ENCODE data around the gene CD8B2. TPM values are rescaled to one million over a fixed set of nuclear protein-coding genes. Genes with fewer than 3 reads are reported as not detected.

CD8B2 gene
- total RNA-seq, 4 donors from 2014 or later = not detected

GRCh38 chr2:106523976-106524665, 37.0 kb downstream of the CD8B2 start:
- Histone ChIP-seq H3K27me3 (no peaks in the 10 kb centered on the region), H3K9me3 (no peaks in the 10 kb centered on the region), H3K4me1 (no peaks in the 10 kb centered on the region), H3K36me3 (no peaks in the 10 kb centered on the region), H3K27ac (no peak overlapping the region), H3K4me3 (no peak overlapping the region)
- no peak for DNase-seq (ENCODE audit: low spot score in 2 of 2)
- 87 to 91% methylated on average over 6 of the region's 6 CpGs for WGBS, 2 donors
- TF ChIP-seq EP300 (IDR thresholded peaks at IDR 0.05) (no peak), POLR2A (IDR thresholded peaks at IDR 0.05) (no peak)
- TF ChIP-seq, protein P1, sequence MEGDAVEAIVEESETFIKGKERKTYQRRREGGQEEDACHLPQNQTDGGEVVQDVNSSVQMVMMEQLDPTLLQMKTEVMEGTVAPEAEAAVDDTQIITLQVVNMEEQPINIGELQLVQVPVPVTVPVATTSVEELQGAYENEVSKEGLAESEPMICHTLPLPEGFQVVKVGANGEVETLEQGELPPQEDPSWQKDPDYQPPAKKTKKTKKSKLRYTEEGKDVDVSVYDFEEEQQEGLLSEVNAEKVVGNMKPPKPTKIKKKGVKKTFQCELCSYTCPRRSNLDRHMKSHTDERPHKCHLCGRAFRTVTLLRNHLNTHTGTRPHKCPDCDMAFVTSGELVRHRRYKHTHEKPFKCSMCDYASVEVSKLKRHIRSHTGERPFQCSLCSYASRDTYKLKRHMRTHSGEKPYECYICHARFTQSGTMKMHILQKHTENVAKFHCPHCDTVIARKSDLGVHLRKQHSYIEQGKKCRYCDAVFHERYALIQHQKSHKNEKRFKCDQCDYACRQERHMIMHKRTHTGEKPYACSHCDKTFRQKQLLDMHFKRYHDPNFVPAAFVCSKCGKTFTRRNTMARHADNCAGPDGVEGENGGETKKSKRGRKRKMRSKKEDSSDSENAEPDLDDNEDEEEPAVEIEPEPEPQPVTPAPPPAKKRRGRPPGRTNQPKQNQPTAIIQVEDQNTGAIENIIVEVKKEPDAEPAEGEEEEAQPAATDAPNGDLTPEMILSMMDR (IDR thresholded peaks at IDR 0.05) = no peak

DNA sequence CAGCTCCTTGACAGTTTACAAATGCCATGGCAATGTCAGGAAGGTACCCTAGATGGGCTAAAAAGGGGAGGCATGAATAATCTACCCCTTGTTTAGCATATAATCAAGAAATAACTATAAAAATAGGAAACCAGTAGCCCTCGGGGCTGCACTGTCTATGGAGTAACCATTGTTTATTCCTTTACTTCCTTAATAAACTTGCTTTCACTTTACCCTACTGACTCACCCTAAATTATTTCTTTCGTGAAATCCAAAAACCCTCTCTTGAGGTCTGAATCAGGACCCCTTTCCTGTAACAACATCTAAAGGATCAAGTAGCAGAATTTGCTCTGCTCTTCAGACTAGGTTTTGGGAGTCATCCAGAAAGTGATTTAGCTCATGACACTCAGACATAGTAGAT, 43.7 kb downstream of the CD8B2 start:
- 55 to 75% methylated on average over 2 of the region's 2 CpGs for WGBS, 2 donors
- Histone ChIP-seq H3K27ac (no peak overlapping the region), H3K27me3 (no peaks in the 10 kb centered on the region), H3K4me3 (no peak overlapping the region), H3K4me1 (no peaks in the 10 kb centered on the region), H3K36me3 (no peaks in the 10 kb centered on the region), H3K9me3 (no peaks in the 10 kb centered on the region)
- no peak for DNase-seq (ENCODE audit: low spot score in 2 of 2)
- TF ChIP-seq, protein P1 (IDR thresholded peaks at IDR 0.05) = no peak
- TF ChIP-seq POLR2A (IDR thresholded peaks at IDR 0.05) (no peak), EP300 (IDR thresholded peaks at IDR 0.05) (no peak)

DNA sequence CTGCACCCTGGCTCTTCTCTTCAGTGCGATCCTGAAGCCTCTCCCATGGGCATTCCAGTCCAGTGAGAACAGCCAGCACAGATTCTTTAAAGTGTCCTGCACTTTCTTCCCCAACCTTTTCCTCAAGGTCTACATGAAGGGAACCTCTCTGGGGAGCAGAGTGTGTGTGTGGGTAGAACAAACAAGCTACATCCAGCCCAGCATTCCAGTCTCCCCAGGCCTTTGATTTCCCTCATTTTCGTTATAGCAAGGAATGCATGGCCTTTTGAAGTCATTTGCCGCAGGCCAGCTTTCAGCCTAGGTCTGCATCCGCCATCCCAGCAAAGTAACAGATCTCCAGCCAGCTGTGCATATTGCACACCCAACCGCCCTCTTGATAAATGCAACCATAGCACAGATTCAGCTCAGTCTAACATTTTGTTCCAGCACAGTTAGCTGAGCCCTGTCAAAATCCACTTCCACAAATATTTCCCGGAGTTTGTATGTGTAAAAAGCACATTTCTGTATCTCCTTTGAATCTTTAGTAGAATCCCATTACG, 44.6 kb downstream of the CD8B2 start:
- DNase-seq (ENCODE audit: low spot score in 2 of 2) = no peak
- Histone ChIP-seq H3K4me3 (no peak overlapping the region), H3K27ac (no peak overlapping the region), H3K36me3 (no peaks in the 10 kb centered on the region), H3K27me3 (no peaks in the 10 kb centered on the region), H3K4me1 (no peaks in the 10 kb centered on the region), H3K9me3 (no peaks in the 10 kb centered on the region)
- WGBS, 2 donors = 70 to 74% methylated on average over 7 of the region's 7 CpGs
- TF ChIP-seq EP300 (IDR thresholded peaks at IDR 0.05) = no peak
- TF ChIP-seq POLR2A (IDR thresholded peaks at IDR 0.05) = no peak
- TF ChIP-seq, protein P1 (IDR thresholded peaks at IDR 0.05) = no peak

DNA sequence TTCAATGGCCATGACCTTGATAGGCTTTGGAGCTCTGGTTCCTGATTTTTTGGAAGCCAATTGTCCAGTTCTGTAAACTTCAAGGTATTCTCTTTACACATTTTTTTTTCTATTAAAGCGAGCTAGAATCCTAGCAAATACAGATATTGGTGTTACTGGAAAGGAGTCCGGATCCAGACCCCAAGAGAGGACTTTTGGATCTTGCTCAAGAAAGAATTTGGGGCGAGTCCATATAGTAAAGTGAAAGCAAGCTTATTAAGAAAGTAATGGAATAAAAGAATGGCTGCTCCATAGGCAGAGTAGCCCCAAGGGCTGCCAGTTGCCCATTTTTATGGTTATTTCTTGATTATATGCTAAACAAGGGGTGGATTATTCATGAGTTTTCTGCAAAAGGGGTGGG, 45.1 kb downstream of the CD8B2 start:
- TF ChIP-seq, protein P1 (IDR thresholded peaks at IDR 0.05) = no peak
- TF ChIP-seq POLR2A (IDR thresholded peaks at IDR 0.05) (no peak), EP300 (IDR thresholded peaks at IDR 0.05) (no peak)
- WGBS, 2 donors = 71 to 76% methylated on average over 3 of the region's 3 CpGs
- Histone ChIP-seq H3K36me3 (no peaks in the 10 kb centered on the region), H3K4me1 (no peaks in the 10 kb centered on the region), H3K27me3 (no peaks in the 10 kb centered on the region), H3K4me3 (no peak overlapping the region), H3K9me3 (no peaks in the 10 kb centered on the region), H3K27ac (no peak overlapping the region)
- DNase-seq (ENCODE audit: low spot score in 2 of 2) = no peak

DNA sequence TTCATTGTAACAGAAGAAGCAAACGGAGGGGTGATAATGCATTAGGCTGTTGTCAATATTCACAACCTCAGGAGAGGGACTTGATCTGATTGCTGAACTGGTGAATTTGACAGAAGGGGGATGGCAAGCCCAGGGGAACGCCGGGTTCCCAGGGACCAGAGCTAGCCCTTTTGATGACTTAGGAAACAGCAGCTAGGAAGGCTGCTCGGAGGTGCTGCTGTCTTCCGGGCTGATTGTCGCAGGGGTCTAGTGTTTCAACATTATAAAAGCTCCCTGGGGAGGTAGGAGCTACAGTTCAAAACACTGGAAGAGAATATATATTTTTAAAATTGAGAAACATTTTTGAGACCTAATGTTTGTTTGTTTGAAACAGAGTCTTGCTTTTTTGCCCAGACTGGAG, 47.3 kb downstream of the CD8B2 start:
- no peaks in the 10 kb centered on the region for H3K36me3 ChIP-seq
- no peaks in the 10 kb centered on the region for H3K9me3 ChIP-seq
- H3K4me1 ChIP-seq = no peaks in the 10 kb centered on the region
- no peaks in the 10 kb centered on the region for H3K27me3 ChIP-seq
- no peak for TF ChIP-seq EP300 (IDR thresholded peaks at IDR 0.05)
- TF ChIP-seq POLR2A (IDR thresholded peaks at IDR 0.05) = no peak
- TF ChIP-seq, protein P1 (IDR thresholded peaks at IDR 0.05) = no peak
- DNase-seq (ENCODE audit: low spot score in 2 of 2) = no peak
- no peak overlapping the region for H3K4me3 ChIP-seq
- WGBS, 2 donors = 58 to 59% methylated on average over 6 of the region's 6 CpGs
- H3K27ac ChIP-seq = no peak overlapping the region

Data from tibial nerve (tissue), 4 donors.